Astrocyte (in vitro differentiated cells and primary cell): Measurements from ENCODE around the gene C9orf85.

Source experiments
- EZH2 ChIP-seq: IDR thresholded peaks from 2 replicates; pipeline ENCODE4 v1.6.1; 2012; ENCODE audit warnings: mild to moderate bottlenecking, low read length, inconsistent platforms; ENCODE audit not compliant: insufficient read depth
- TF ChIP-seq, protein P1 (sequence below): IDR thresholded peaks from 2 replicates; pipeline ENCODE4 v1.5.1; 2011; ENCODE audit warnings: low read depth, mild to moderate bottlenecking, inconsistent platforms, low read length, moderate library complexity; ENCODE audit not compliant: insufficient read depth

DNA sequence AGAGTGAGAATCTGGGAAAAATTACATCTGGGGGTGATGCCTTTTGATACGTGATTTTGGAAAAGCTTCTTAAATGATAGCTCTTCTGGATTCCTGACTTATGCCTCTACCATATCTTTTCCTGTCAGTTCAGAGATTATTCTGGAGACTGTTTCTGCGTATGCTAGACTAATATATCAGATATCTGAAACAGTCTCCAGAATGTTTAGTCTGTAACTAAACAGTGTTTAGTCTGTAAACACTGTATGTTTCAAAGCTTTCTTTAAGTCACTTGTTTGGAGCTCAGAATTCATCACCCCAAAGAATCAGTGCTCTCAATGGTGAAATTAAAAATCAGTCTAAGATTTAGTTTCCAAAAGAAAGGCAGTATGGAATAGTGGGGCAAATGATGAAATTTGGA, 19.7 kb downstream of the C9orf85 start:
- TF ChIP-seq, protein P1, sequence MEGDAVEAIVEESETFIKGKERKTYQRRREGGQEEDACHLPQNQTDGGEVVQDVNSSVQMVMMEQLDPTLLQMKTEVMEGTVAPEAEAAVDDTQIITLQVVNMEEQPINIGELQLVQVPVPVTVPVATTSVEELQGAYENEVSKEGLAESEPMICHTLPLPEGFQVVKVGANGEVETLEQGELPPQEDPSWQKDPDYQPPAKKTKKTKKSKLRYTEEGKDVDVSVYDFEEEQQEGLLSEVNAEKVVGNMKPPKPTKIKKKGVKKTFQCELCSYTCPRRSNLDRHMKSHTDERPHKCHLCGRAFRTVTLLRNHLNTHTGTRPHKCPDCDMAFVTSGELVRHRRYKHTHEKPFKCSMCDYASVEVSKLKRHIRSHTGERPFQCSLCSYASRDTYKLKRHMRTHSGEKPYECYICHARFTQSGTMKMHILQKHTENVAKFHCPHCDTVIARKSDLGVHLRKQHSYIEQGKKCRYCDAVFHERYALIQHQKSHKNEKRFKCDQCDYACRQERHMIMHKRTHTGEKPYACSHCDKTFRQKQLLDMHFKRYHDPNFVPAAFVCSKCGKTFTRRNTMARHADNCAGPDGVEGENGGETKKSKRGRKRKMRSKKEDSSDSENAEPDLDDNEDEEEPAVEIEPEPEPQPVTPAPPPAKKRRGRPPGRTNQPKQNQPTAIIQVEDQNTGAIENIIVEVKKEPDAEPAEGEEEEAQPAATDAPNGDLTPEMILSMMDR, result no peak
- no peak for TF ChIP-seq EZH2
